IPS-NIHi7 (cell line): ENCODE measurements around the gene SERPINH1.

ENCODE experiments used
- DNase-seq: peaks from one replicate; pipeline ENCODE4 v3.0.0; 2012; ENCODE audit warnings: mixed read lengths; ENCODE audit errors: extremely low spot score

The SERPINH1 gene

DNA sequence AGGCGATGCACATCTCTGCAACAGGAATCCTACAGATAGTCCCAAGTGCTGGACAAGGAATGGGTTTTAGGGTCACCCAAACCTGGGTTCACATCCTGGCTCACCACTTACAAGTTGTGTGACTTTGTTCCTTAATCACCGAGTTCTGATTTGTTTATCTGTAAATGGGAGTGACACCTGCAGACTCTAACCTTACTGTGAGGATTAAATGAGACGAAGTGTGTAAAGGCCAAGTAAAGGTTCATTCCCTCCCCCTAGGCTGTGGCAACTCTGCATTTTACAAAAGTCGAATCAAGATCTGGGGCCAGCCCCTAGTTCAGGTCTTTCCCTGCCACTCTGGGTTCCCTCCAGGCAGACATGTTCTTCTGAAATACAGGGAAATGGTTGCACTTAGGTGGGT, 34.9 kb downstream of the SERPINH1 start:
- DNase-seq, result no peak

DNA sequence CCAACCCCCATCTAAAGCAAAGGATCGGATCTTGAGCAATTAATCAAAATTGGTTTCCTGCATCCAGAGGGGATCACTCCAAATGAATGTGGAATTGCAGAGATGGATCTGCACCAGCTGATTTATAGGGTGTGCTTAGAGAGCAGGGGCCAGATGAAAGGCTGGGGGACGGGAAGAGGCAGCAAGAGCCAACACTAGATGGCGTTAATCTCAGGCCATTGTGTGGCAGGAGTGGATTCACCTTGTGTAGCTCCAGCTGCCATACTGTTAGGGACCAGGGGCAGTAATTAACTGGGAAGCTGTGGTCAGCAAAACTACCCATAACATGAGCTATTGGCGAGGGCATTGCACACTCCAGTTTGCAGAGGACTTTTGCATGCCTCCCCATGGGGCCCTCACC, 35.6 kb downstream of the SERPINH1 start:
- DNase-seq, result peak; percentile 85

DNA sequence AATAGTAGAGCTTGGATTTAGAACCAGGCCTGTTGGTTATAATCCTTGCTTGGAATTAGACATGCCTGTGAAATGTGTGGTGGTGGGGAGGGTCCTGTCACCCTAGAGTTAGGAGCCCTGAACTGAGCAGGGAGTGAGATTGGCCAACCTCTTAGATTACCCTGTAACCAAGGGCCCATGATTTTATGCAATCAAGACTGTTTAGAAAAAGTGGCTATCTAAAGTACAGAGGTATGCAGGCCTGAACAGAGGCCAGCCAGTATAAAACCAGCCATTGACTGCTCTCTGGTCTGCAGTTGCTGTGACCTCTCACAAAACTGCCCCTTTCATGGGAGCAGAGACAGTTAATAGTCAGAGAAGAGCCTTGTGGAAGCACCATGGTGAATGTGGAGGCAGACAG, 36.2 kb downstream of the SERPINH1 start:
- DNase-seq, result no peak

DNA sequence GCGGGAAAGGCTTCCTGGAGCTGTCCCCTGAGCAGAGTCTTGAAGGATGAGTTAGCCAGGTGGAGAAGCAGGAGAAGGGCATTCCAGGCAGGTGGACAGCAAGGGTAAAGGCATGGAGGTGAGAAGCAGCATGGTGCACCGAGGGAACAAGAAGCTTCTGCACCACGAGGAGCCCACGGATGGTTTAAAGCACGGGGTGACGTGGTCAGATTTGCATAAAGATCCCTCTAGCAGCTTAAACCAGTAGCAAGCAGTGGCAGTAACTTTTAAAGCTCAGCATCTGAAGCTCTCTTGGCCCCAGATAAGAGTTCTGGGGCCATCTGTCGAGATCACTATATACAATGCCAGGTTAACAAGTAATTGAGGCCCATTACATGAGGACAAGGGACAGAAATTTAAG, 36.8 kb downstream of the SERPINH1 start:
- no peak for DNase-seq

DNA sequence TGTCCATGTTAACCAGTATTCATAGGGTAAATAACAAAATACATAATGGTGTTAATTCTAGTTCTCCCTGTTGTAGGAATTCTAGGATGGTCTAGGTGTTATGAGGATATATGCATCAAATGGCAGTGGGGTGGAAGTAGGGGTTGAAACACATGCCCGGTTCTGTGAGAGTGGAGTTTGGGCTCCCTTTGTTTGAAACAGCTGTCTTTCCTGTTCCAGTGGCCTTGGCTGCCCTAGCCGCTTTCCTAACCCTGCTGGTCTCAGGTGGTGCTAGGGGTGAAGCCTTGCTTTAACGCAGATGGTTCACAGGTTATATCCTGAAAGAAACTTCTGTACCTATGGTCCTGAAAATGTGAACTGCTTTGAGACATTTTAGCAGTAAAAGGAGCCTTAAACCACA, 38.3 kb downstream of the SERPINH1 start:
- DNase-seq, result no peak

DNA sequence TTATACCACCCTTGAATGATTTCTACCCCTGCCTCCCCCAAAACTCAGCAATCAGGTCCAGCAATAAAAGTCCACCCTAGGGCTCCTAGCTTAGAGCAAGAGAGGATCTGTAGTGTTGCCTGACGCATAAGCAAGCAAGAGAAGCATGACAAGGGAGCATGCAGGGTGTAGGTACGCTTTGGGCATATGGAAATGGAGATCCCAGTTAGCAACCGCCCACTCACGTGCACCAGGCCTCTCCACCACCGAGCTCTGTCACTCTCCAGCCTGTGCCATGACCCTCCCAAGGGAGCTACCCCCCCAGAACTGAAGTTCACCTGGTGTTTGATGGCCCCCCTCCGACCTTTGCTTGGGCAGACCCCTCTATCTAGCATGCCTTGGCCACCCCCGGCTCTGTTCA, 39.4 kb downstream of the SERPINH1 start:
- no peak for DNase-seq

DNA sequence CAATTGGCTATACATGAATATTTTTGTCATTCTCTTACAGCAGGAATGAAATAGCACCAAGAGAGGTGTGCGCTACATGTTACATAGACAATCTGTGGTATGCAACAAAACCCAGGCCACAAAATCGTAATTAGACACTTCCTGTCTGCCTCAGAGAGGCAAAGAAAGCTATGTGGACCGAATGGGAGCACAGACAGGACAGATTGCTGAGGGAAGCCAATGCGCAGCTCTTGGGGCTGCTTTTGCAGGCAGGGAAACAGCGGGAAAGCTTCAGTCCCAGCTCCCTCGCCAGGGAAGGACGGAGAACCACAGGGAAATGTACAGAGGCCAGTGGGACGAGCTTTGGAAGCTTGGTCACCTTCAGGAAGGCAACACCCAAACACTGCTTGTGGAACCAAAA, 40.9 kb downstream of the SERPINH1 start:
- no peak for DNase-seq

DNA sequence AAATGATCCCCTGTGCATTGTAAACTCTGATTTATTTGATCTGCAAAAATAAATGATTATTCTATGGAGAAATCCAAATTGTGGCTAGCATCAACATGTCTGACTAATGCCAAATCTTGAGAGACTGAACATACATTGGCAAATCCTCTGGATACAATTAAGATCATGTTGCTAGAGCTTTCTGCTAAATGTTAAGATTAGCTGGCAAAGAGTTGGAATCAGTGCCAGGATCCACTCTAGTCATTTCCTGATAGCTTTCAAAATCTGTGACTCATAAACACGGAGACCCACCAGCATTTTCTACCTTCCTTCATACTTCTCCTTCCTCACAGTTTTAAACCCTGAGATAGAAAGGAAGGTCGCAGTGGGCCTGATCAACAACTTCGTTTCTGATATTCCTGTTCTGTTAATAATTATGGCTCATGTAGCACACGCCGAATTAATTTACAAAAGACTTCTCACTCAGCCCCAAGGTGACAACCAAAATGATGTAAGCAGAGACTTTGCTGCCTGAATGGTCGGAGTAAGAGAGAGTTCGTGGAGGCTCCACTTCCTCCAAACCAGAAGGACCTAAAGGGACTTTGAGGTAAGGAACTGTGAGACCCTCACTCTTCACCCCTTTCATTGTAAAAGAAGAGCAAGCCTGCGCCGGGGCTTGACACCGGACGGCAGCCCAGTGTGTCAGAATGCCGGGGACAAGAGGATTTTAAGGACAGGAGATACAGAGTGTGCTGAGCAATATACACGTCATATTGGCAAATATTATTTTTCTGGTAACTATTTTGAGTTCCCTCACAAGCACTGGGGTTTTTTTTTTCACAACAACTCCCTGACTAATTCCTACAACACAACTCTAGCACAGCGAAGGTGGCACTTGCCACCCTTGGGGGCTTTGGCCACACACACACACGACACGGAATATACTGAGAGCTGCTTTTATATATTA, 42.0 kb downstream of the SERPINH1 start:
- DNase-seq, result no peak

DNA sequence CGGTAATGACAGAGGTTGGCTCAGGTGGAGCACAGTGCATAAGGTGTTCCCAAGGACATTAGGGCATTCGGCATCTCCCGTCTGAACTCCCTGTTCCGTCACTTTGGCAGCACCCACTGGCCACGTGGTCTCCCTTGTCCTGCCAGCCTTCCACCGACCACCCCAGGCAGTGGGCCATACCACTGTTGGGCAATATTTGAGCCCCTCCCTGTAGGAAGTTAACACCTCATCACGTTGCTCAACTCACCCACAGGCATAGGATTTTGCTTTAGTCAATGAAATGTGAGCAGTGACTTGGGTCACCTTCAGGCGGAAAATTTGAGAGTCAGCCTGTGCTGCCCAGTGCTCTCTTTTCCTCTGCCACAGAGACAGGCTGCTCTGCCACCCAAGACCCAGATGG, 44.0 kb downstream of the SERPINH1 start:
- DNase-seq, result no peak

DNA sequence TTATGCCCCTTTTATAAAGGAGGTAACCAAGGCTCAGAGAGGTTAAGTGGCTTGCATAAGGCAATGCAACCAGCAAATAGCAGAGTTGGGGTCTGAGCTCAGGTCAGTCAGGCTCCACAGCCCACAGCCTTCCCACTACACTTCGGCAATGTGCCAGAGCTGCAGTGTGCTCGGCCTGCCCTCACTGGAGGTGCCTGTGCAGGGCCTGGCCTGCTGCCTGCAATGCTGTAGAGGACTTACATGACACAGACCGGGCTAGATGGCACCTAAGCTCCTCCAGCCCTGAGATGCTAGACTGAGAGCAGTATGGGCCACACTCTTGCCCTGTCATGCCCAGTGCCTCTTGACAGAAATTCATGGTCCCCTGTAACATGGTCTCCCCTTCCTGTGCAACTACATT, 49.8 kb downstream of the SERPINH1 start:
- DNase-seq, result no peak

DNA sequence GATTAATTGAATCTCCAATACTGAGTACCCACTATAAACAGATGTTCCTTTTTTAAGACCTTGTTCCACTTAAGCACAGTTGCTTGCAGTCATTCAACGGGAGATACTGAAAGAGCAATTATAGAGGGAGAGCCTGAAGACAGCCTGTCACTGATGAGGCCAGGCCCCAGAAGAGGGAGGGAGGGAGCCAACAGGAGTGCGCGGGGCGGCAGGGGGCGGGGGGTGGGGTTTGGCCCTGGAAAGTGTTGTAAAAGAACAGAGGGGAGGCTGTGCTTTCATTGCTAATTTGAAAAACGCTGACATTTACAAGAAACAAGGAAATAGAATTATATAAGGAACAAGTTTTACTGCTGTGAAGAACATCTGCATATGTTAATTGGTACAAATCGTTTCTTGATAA, 53.7 kb downstream of the SERPINH1 start:
- no peak for DNase-seq

DNA sequence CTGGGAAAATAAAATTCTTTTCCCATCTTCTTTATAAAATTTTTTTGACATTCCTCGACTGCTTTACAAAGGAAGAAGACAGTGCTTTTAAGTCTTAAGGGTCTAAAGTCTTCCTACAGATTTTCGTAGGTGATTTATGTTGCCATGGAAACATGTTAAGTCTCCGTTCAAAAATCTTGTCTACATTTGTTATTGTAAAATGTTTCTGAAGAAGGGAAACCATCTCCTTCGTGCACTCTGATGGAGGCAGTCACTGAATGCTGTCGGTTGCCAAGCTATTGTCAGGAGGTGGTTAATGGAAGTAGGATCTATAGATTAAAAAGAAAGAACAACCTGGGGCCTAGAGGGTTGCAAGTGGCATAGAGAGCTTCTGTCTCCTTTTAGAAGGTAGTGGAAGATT, 54.2 kb downstream of the SERPINH1 start:
- no peak for DNase-seq
